Measurements from ENCODE around the gene SNUPN. TPM values are rescaled to one million over a fixed set of nuclear protein-coding genes. Genes with fewer than 3 reads are reported as not detected.

SNUPN gene
- 10 to 100 TPM; 24.7 to 31.8 (median 27.8) TPM for total RNA-seq

GRCh38 chr15:75625542-75626347 lies at the start of gene SNUPN:
TSS of gene SNUPN (minus strand) at chr15:75625725. CDS start at chr15:75621051, 4,674 bp downstream.
- Histone ChIP-seq H3K4me3 (replicated peaks in 1 of 3) (peak within 1 kb of the TSS; percentile 77 to 99 (median 89)), H3K4me1 (peaks cover 5 to 24% of the 10 kb centered on the region in 2 donors), H3K27ac (peak within 1 kb of the TSS; percentile 97 to 100 (median 99)), H3K27me3 (no peaks in the 10 kb centered on the region), H3K9me3 (no peaks in the 10 kb centered on the region), H3K36me3 (no peaks in the 10 kb centered on the region)
- peak; percentile 94 to 95 for DNase-seq
- no peak for TF ChIP-seq CTCF (IDR thresholded peaks at IDR 0.05)
- peak in 1 of 2 donors; percentile 57 for TF ChIP-seq POLR2A (IDR thresholded peaks at IDR 0.05)
- WGBS, 2 donors = 4 to 5% methylated on average over 13 to 21 of the region's 47 CpGs
- intact Hi-C loops (cut with DNase I) = no loop called here

- no peaks in the 10 kb centered on the region for H3K9me3 ChIP-seq
- WGBS, 2 donors = 94 to 96% methylated on average over 7 of the region's 8 CpGs
- TF ChIP-seq POLR2A (IDR thresholded peaks at IDR 0.05) = no peak
- TF ChIP-seq CTCF (IDR thresholded peaks at IDR 0.05) = no peak
- no peaks in the 10 kb centered on the region for H3K36me3 ChIP-seq
- intact Hi-C loops (cut with DNase I) = no loop called here
- H3K27me3 ChIP-seq = no peaks in the 10 kb centered on the region
- H3K4me1 ChIP-seq = peaks cover 18 to 28% of the 10 kb centered on the region in 2 donors
- H3K4me3 ChIP-seq (replicated peaks in 1 of 3) = no peak overlapping the region
- DNase-seq = no peak
- H3K27ac ChIP-seq = no peak overlapping the region
Measured at GRCh38 chr15:75674366-75674765, 48.8 kb upstream of the SNUPN start.

GRCh38 chr15:75673426-75674235 lies 48.1 kb upstream of the SNUPN start:
- TF ChIP-seq CTCF (IDR thresholded peaks at IDR 0.05) = no peak
- TF ChIP-seq POLR2A (IDR thresholded peaks at IDR 0.05) = no peak
- Histone ChIP-seq H3K9me3 (no peaks in the 10 kb centered on the region), H3K27ac (peak overlapping the region; percentile 42 to 73 (median 73)), H3K27me3 (no peaks in the 10 kb centered on the region), H3K36me3 (no peaks in the 10 kb centered on the region), H3K4me3 (replicated peaks in 1 of 3) (no peak overlapping the region), H3K4me1 (peaks cover 18 to 28% of the 10 kb centered on the region in 2 donors)
- DNase-seq = peak; percentile 82 to 86
- WGBS, 2 donors = 55 to 59% methylated on average over 9 to 10 of the region's 10 CpGs
- intact Hi-C loops (cut with DNase I) = no loop called here

- Histone ChIP-seq H3K4me3 (replicated peaks in 1 of 3) (no peak overlapping the region), H3K36me3 (no peaks in the 10 kb centered on the region), H3K4me1 (peaks cover 18 to 28% of the 10 kb centered on the region in 2 donors), H3K27me3 (no peaks in the 10 kb centered on the region), H3K9me3 (no peaks in the 10 kb centered on the region), H3K27ac (peak overlapping the region; percentile 42 to 73 (median 73))
- DNase-seq = peak; percentile 72 to 74
- 36 to 56% methylated on average over 8 to 14 of the region's 14 CpGs for WGBS, 2 donors
- TF ChIP-seq CTCF (IDR thresholded peaks at IDR 0.05) (no peak), POLR2A (IDR thresholded peaks at IDR 0.05) (no peak)
- intact Hi-C loops (cut with DNase I) = no loop called here
Measured at GRCh38 chr15:75672646-75673425, 47.3 kb upstream of the SNUPN start.
